GM12892 (cell line): Measurements from ENCODE around the gene APMAP.

ENCODE experiments used
- POLR2A ChIP-seq: IDR thresholded peaks from 2 replicates; pipeline ENCODE4 v1.6.1; 2011; ENCODE audit warnings: low read depth, low read length, control low read depth
- POLR2AphosphoS5 ChIP-seq: IDR thresholded peaks from 2 replicates; pipeline ENCODE4 v1.6.1; 2011; ENCODE audit warnings: low read depth, low read length, control low read depth

GRCh38 chr20:24970030-24970553 lies 22.5 kb downstream of the APMAP start:
- TF ChIP-seq POLR2A = no peak
- no peak for TF ChIP-seq POLR2AphosphoS5
